Endothelial cell (in vitro differentiated cells): ENCODE data around the gene RNF6. TPM values are rescaled to one million over a fixed set of nuclear protein-coding genes. Genes with fewer than 3 reads are reported as not detected.

Experiments used
- DNase-seq: peaks from one replicate; pipeline ENCODE4 v3.0.0; 2021; ENCODE audit warnings: low spot score
- H3K27ac Mint-ChIP-seq: one replicate; pipeline ENCODE4 v1.8.0; 2021; ENCODE audit warnings: mixed read lengths, inconsistent platforms; ENCODE audit not compliant: unreplicated experiment
- H3K27me3 Mint-ChIP-seq: one replicate; pipeline ENCODE4 v1.8.0; 2021; ENCODE audit warnings: mild to moderate bottlenecking, moderate library complexity, mixed read lengths, inconsistent platforms; ENCODE audit not compliant: unreplicated experiment
- H3K36me3 Mint-ChIP-seq: one replicate; pipeline ENCODE4 v1.8.0; 2021; ENCODE audit warnings: mild to moderate bottlenecking, low read depth, mixed read lengths, inconsistent platforms; ENCODE audit not compliant: unreplicated experiment
- H3K4me1 Mint-ChIP-seq: one replicate; pipeline ENCODE4 v1.8.0; 2021; ENCODE audit warnings: mild to moderate bottlenecking, mixed read lengths, inconsistent platforms; ENCODE audit not compliant: unreplicated experiment
- H3K4me3 Mint-ChIP-seq: one replicate; pipeline ENCODE4 v1.8.0; 2021; ENCODE audit warnings: mild to moderate bottlenecking, mixed read lengths, inconsistent platforms; ENCODE audit not compliant: unreplicated experiment
- H3K9me3 Mint-ChIP-seq: one replicate; pipeline ENCODE4 v1.8.0; 2021; ENCODE audit warnings: mixed read lengths, inconsistent platforms; ENCODE audit not compliant: unreplicated experiment
- CTCF ChIP-seq: fragments of 200-600 bp; sonication (generic); IDR thresholded peaks from one replicate; pipeline ENCODE4 v1.5.0; 2021; ENCODE audit warnings: antibody characterized with exemption; ENCODE audit not compliant: unreplicated experiment
- total RNA-seq: library from RNA; stranded (reverse); fragmentation: NEBNext Ultra II Directional; extraction: Animal tissue kit (Norgen Biotek cat#: 25700); gene quantifications from one replicate; pipeline ENCODE4 v1.2.1, GENCODE V29; 2021; ENCODE audit not compliant: unreplicated experiment

The RNF6 gene
- total RNA-seq, 1 donor from 2014 or later = 20.2 TPM

- Mint-ChIP-seq H3K4me3 (no peak overlapping the region), H3K27me3 (peaks cover under 1% of the 10 kb centered on the region), H3K9me3 (no peaks in the 10 kb centered on the region), H3K36me3 (no peaks in the 10 kb centered on the region), H3K27ac (no peak overlapping the region), H3K4me1 (peaks cover 18% of the 10 kb centered on the region)
- DNase-seq = no peak
- TF ChIP-seq CTCF = no peak
Measured at GRCh38 chr13:26228096-26228495, 6.0 kb upstream of the RNF6 start.

- no peaks in the 10 kb centered on the region for H3K9me3 Mint-ChIP-seq
Measured at GRCh38 chr13:26227166-26227971, 5.3 kb upstream of the RNF6 start.

GRCh38 chr13:26225896-26226617, 3.9 kb upstream of the RNF6 start:
- H3K27ac Mint-ChIP-seq = no peak overlapping the region

More at GRCh38 chr13:26227166-26227971, 5.3 kb upstream of the RNF6 start:
- DNase-seq = no peak
- Mint-ChIP-seq H3K36me3 (no peaks in the 10 kb centered on the region), H3K27me3 (peaks cover 6% of the 10 kb centered on the region), H3K4me3 (no peak overlapping the region), H3K4me1 (peaks cover 25% of the 10 kb centered on the region), H3K27ac (no peak overlapping the region)
- TF ChIP-seq CTCF = no peak

DNA sequence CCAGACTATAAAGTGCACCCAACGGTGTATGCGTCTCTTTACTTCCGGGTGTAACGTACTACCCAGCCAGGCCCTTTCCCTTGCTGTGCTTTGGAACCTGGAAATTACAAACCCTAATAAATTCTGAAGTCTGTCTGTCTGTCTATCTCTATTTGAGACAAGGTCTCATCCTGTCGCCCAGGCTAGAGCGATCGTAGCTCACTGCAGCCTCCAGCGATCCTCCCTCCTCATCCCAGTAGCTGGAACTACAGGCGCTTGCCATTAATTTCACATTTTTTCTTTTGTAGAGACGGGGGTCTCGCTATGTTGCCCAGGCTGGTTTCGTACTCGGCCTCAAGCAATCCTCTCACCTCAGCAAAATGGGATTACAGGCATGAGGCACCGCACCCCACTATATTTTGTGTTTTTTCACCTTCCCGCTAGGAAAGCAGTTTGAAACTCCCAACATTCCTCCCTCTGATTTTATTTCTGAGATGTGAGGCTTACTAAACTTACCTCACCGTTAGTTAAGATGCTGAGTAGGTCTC, 469 bp upstream of the RNF6 start:
- Mint-ChIP-seq H3K27ac (peak overlapping the region; percentile 98), H3K9me3 (no peaks in the 10 kb centered on the region), H3K4me1 (peaks cover 23% of the 10 kb centered on the region), H3K36me3 (peaks cover 16% of the 10 kb centered on the region), H3K4me3 (peak overlapping the region; percentile 100), H3K27me3 (peaks cover 14% of the 10 kb centered on the region)
- TF ChIP-seq CTCF = no peak
- DNase-seq = no peak

More at GRCh38 chr13:26225896-26226617, 3.9 kb upstream of the RNF6 start:
- Mint-ChIP-seq H3K36me3 (peaks cover 4% of the 10 kb centered on the region), H3K4me1 (peaks cover 24% of the 10 kb centered on the region), H3K9me3 (no peaks in the 10 kb centered on the region), H3K4me3 (no peak overlapping the region), H3K27me3 (peaks cover 14% of the 10 kb centered on the region)
- TF ChIP-seq CTCF = no peak
- DNase-seq = no peak
